Iris pigment epithelial cell (primary cell): Measurements from ENCODE around the gene PAK5.

Experiments
- DNase-seq: peaks from one replicate; pipeline ENCODE4 v3.0.0-alpha.2; 2011; ENCODE audit warnings: low read depth

PAK5 gene

DNA sequence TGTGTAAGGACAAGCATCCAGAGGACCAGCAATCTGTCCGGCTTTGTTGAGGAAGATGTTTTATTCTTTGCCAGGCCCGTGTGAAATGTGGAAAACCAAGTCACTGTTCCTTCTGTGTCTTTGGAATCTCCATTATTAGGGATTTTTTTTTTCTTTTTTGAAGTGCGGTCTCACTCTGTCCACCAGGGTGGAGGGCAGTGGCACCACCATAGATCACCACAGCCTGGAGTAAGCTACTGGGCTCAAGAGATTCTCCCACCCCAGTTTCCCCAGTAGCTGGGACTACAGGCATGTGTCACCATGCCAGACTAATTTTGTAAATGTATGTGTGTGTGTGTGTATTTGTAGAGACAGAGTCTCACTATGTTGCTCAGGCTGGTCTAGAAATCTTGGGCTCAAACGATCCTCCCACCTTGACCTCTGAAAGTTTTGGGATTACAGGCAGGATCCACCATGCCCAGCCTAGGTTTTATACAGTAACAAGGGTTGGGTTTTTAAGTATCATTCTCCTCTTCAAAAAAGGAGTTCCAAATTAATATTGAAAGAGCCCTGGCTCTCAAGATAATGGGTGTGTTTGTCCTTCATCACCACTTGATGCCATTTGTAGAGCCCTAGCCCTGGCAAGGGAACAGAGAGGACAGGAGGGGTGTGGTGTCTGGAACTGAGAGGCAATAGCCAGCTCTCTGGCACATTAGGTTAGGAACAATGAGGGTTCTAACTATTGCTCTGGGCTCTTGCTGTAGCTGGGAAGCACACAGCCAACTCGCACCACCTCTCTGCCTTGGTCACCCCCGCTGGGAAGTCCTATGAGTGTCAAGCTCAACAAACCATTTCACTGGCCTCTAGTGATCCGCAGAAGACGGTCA is 321.3 kb downstream of the PAK5 start:
- DNase-seq = no peak

DNA sequence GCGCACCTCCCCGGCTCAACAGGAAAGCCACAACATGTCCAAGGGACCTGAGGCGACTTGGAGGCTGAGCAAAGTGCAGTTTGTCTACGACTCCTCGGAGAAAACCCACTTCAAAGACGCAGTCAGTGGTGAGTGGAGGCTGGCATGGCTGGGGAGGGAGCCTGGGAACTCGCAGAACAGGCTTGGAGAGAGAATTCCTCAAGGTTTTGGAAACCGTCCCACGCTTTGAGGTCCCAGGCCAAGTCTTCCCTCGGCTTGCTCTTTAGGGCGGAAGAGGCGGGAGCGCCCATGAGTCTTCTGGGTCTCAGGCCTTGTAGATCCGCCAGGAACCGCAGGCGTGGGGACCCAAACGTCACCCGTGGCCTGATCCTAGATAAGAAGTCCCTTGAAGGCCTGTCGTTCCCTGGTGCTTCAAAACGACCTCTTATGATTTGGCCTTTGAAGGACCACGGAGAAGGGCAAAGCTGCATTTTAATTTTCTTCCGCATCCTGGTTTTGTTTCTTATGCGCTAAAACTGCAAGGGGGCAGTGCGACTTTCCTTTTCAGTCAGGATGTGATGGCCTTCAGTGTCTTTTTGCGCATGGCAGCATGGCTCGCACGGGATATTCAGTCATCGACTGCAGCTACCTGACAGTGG is 322.5 kb downstream of the PAK5 start:
- no peak for DNase-seq

- no peak for DNase-seq
Measured at GRCh38 chr20:9515741-9516233, 323.1 kb downstream of the PAK5 start.

DNA sequence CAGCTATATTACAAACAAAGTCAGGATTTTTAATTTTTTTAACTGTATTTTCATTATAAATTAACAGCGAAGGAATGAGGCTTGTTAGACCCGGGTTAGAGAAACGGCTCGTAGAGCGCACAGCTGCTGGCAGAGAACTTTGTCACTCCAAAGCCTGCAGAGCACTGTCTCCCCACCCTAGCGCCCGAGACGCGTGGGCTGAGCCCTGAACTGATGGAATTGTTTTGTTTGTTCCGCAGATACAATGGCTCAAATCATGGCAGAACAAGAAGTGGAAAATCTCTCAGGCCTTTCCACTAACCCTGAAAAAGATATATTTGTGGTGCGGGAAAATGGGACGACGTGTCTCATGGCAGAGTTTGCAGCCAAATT is 323.7 kb downstream of the PAK5 start:
- DNase-seq = no peak

GRCh38 chr20:9514461-9515213 is 324.2 kb downstream of the PAK5 start, which contains the start of gene LAMP5:
TSS of gene LAMP5 (plus strand) at chr20:9514590. CDS start at chr20:9514853, 263 bp downstream.
- DNase-seq = peak; percentile 32

GRCh38 chr20:9514072-9514460 is 324.8 kb downstream of the PAK5 start:
- no peak for DNase-seq

GRCh38 chr20:9510911-9511310 is 328.0 kb downstream of the PAK5 start:
- DNase-seq = no peak

DNA sequence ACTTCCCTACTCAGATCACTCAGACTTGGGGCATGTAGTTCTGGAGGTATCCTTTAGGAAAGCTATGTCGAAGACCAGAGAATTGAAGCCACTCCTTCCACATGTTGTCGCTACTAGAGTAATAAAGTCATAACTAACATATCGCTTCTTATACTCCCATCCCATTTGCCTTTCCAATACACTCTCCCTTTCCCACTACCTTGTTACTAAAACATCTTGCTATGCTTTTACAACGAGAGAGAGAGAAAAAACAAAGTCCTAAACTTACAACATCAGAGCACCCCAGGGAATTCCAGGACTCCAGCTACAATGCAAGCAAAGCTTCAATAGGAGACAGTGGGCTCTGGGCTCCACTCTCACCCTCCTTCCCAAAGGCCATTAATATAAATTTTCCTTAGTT is 329.6 kb downstream of the PAK5 start:
- DNase-seq = no peak

- no peak for DNase-seq
Measured at GRCh38 chr20:9508696-9509178, 330.1 kb downstream of the PAK5 start.

DNA sequence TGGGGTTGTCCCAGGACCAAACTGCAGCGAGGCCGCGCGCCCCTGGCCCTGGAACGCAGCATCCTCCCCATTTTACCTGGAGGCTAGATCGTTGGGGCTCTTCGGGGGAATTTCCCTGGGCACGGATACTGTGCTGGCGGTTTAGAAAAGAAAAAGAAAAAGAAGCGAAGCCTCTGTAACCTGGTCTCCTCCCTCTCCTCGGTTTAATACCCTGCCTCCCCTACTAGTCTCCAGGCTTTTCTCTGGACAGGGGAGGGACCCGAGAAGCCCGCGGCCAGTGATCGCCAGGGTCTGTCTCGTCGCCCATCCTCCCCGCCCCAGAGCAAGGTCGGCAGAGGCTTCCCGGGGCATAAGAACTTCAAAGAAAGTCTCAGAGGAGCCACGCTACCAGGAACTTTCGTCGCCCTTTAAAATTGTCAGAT is 330.6 kb downstream of the PAK5 start:
- no peak for DNase-seq

DNA sequence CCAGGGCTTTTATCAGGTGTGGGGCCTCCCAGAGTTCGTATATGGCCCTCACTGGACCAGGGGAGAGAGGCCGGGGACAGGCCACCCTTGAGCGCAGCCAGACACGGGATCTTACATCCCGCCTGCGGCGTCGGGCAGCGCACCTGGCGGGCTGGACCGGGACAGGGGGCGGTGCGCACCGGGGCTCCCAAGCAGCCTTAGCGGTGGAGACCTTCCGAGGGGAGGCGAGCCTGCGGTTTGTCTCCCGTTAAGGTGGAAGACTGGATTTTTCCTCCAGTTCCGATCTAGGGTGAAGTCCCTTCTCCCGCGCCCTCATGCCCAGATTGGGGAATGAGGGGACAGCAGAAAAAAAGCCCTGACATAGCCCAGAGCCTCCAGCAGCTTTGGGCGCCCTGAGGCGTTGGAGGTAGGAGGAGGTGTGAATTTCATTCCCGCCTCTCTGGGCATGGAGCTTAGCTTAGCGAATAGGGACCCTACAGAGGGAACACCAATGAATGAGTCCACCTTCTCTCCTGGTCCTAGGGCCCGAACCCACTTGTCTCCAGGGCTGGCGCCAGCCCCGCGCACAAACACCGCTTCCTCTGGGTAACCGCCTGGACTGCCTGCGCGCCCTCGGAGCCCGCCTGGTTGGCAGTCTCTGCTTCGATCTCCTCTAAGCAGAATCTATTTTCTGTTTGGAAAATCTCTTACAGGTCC is 331.2 kb downstream of the PAK5 start:
- no peak for DNase-seq

DNA sequence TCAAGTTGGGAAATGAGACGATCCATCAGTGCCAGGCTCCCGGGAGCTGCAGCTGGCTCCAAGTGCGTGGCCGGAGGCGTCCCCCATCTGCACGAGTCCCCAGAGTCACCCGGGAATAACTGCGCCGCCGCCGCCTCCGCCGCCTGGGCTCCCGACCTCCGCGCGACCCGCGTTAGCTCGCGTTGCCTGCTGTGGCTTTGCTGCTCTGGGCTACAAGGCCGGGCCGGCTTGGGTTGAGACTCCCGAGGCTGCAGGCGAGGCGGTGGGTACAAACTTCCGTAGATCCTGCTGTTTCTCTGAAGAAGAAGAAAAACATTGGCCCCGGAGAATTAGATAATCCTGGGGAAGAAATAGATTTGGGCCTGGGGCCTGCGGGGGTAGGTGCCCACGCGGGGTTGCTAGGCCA is 331.9 kb downstream of the PAK5 start:
- DNase-seq = no peak

- no peak for DNase-seq
Measured at GRCh38 chr20:9506280-9506821, 332.5 kb downstream of the PAK5 start.

- peak; percentile 16 for DNase-seq
Measured at GRCh38 chr20:9503526-9504245, 335.2 kb downstream of the PAK5 start.

- DNase-seq = no peak
Measured at GRCh38 chr20:9501473-9501872, 337.4 kb downstream of the PAK5 start.

- DNase-seq = no peak
Measured at GRCh38 chr20:9500121-9500520, 338.8 kb downstream of the PAK5 start.

- no peak for DNase-seq
Measured at GRCh38 chr20:9499126-9499899, 339.6 kb downstream of the PAK5 start.

DNA sequence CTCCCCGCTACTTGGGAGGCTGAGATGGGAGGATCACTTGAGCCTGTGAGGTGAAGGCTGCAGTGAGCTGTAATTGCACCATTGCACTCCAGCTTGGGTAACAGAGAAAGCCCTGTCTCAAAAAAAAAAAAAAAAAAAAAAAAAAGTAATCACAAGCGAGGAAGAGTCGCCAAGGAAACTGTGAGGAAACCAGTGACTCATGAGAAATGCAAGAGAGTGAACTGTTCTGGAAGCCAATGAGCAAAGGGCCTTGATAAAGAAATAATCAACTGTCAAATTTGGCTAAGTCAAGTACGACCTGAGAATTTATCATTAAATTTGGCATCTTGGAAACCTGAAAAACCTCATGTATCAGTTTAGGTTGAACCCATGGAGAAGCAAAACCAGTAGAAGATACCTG is 340.6 kb downstream of the PAK5 start:
- DNase-seq = no peak

- DNase-seq = no peak
Measured at GRCh38 chr20:9496155-9496554, 342.7 kb downstream of the PAK5 start.

DNA sequence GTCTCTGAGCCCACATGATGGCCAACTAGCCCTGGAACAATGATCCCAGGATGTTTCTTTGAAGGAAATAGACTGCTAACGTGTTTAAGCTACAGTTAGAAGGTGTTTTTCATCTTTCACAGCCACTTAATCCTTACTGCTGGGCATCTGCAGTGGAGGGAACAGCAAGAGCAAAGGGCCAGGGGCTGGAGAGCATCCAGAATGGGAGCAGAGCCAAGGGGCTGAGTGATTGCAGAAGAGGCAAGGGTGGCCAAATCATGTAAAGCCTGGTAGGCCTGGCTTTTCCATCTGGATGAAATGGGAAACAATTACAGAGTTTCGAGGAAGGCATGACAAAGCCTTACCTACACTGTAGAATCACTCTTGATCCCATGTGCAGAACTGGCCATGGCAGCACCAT is 343.2 kb downstream of the PAK5 start:
- DNase-seq = no peak
